G401 (cell line): ENCODE measurements around the gene CLUH. TPM values are rescaled to one million over a fixed set of nuclear protein-coding genes. Genes with fewer than 3 reads are reported as not detected.
"Not testable (repeated sequence)": the region's sequence is repeated elsewhere in the genome, so short reads cannot be mapped to it uniquely, and the experiment has no call there.

Experiments used
- DNase-seq: peaks from one replicate; pipeline ENCODE4 v3.0.0-alpha.2; 2015; ENCODE audit warnings: low spot score
- in situ Hi-C: cut with HindIII; loops from 2 replicates; pipeline ENCODE4 v1.10.0; 2016; ENCODE audit warnings: low sequenced_read_pairs, mixed read lengths
- total RNA-seq: library from RNA; depleted of rRNA; stranded (reverse); fragments of >200 nt; shearing (Covaris generic); gene quantifications from 2 replicates; pipeline ENCODE4 v1.2.3, GENCODE V29; 2014

Gene CLUH
- total RNA-seq, 1 experiment from 2014 or later: 58.1 TPM

DNA sequence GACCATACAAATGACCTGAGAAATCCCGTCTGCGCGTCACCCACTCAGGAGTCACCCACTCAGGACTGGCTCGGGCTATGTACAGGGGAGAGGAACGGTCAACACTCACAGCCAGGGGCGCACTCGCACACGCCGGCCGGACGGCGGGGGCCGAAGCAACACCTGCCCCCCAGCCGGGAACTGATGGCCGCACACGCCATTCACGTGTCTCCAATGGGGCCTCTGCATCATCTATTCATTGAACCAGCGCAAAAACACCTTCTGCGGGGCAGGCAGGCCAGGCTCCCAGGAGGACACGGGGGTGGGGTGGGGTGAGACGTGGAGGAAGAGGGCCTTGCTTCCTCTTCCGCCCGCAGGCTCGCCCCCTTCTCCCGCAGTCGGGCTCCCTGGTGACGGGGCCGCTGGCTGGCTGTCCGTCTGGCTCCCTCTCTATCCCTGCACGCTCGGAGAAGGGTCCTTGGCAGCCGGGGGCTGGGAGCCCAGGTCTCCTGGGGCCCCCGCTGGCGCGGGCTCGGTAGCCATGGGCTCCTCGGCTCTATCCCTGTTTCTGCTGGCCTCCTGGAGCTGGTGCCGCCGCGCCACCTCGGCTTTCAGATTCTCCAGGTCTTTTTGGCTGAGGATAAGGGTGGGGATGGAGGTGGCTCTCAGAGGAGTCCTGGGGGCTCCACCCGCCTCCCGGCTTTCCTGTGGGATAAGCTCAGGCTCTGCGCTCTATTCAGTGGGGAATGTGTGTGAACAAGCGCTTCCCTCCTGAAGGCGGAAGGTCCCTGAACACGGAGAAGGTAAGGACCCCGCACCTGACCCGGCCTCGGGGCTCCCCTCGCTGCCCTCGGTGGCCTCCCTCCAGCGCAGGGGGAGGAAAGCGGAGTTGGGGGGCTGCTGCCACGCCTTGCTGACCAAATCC is 21.1 kb downstream of the CLUH start:
- no peak for DNase-seq
- in situ Hi-C loops: no loop called here

GRCh38 chr17:2689411-2690164 is 22.0 kb downstream of the CLUH start:
- no peak for DNase-seq
- in situ Hi-C loops: no loop called here

- DNase-seq: peak; percentile 58
- in situ Hi-C loops: no loop called here
These were observed 22.9 kb downstream of the CLUH start for GRCh38 chr17:2688351-2689342.

DNA sequence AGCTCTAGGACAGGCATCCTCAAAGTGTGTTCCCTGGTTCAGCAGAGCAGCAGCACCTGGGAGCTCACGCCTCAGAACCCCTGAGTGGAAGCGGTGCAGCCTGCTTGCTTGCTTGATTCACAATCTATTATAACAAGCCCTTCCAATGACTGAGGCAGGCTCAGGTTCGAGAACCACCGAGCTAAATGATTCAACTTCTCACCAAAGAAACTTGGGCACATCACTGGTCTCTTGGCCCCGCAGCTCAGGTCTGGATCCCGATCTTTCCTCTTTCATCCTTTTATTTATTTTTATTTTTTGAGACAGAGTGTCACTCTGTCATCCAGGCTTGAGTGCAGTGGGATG is 24.5 kb downstream of the CLUH start:
- in situ Hi-C loops: no loop called here

GRCh38 chr17:2685696-2686095 is 25.9 kb downstream of the CLUH start:
- no peak for DNase-seq
- in situ Hi-C loops: no loop called here

More for the DNA sequence above, 24.5 kb downstream of the CLUH start:
- DNase-seq: no peak

DNA sequence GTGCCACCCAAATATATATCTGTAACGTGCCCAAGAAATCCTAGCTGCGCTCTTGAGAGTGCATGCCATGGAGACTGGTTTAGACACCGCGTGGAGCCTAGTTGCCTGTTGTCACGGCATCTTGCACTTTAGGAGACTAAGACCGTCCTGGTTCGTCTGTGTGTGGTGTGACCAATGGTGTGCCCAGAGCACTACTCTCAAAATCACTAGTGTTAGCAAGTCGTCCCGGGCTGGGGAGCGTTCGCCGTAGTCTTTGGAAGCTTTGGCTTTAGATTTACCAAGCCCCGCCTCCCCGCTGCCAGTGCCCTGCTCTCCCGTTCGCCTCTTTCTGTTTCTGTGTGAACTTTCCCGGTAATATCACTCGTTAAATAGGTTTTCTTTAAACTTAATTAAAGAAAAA is 27.0 kb downstream of the CLUH start:
- no peak for DNase-seq
- in situ Hi-C loops: no loop called here

GRCh38 chr17:2683912-2684311 is 27.7 kb downstream of the CLUH start:
- no peak for DNase-seq
- in situ Hi-C loops: no loop called here

DNA sequence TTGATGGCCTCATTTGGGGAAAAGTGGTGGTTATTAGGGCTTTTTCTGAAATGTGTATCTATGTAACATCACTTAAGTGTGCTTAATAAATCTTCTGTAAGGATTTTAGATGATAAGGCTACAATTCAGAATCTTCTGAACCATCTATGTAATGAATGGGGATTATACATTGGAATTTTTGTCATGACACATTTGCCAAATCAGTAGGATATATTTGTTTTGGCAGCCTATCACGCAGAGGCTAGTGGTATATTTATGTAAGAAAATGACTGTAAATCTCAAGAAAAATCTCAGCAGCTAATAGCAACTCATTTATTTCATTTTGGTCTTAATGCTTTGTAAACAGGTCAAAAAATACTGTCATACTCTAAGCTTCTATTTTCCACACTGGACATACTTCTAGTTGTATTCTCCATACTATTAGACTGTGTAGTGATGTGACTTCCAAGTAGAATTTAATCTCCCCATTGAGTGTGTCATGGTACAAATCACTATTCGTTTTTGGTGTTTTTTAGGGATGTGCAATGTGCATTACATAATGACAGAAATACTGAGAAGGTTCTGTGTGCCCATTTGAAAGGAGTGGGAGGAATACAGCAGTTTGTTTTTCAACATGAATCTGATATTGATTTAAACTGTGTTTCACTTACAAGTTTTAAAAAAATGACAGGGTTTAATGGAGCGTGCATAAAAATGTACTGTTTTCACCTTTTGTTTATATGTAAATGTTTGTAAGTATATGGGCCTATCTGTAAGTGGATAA is 29.2 kb downstream of the CLUH start:
- in situ Hi-C loops: no loop called here
- no peak for DNase-seq

- in situ Hi-C loops: no loop called here
- no peak for DNase-seq
These were observed 29.9 kb downstream of the CLUH start for GRCh38 chr17:2681650-2682049.

DNA sequence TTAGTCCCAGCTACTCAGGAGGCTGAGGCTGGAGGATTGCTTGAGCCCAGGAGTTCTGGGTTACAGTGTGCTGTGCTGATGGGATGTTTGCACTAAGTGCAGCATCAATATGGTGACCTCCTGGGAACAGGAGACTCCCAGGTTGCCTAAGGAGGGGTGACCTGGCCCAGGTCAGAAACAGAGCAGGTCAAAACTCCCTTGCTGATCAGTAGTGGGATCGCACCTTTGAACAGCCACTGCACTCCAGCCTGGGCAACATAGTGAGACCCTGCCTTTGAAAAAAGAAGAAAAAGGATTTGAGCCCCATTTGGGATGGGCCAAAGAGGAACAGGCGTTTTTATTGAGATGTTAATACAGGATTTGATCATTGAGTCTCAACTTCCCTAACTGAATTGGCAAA is 30.6 kb downstream of the CLUH start:
- in situ Hi-C loops: no loop called here
- DNase-seq: no peak

DNA sequence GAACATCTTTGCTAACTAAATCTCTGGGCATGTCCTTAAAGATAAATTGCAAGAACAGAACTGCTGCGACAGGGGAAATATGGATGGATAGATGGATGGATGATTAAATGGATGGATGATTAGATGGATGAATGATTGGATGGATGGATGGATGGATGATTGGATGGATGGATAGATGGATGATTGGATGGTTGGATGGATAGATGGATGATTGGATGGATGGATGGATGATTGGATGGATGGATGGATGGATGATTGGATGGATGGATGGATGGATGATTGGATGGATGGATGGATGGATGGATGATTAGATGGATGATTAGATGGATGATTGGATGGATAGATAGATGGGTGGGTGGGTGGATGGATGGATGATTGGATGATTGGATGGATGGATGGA is 32.3 kb downstream of the CLUH start:
- DNase-seq, in situ Hi-C loops: not testable (repeated sequence)

DNA sequence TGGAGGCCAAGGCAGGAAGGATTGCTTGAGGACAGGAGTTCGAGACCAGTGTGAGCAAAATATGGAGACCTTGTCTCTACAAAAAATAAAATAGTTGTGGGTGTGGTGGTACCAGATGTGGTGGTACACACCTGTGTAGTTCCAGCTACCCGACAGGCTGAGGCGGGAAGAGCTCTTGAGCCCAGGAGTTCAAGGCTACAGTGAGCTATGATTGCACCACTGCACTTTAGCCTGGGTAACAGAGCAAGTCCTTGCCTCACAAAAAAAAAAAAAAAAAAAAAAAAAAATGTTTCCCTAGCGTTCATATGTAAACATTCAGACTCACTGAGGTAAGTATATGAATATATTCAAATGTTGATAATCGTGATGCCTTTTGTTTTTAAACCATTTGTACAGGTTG is 39.5 kb downstream of the CLUH start:
- no peak for DNase-seq
- in situ Hi-C loops: no loop called here

DNA sequence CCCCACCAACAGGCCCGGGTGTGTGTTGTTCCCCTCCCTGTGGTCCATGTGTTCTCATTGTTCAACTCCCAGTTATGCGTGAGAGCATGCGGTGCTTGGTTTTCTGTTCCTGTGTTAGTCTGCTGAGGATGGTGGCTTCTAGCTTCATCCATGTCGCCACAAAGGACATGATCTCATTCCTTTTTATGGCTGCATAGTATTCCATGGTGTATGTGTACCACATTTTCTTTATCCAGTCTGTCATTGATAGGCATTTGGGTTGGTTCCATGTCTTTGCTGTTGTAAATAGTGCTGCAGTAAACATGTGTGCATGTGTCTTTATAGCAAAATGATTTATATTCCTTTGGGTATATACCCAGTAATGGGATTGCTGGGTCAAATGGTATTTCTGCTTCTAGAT is 51.2 kb downstream of the CLUH start:
- DNase-seq, in situ Hi-C loops: not testable (repeated sequence)

DNA sequence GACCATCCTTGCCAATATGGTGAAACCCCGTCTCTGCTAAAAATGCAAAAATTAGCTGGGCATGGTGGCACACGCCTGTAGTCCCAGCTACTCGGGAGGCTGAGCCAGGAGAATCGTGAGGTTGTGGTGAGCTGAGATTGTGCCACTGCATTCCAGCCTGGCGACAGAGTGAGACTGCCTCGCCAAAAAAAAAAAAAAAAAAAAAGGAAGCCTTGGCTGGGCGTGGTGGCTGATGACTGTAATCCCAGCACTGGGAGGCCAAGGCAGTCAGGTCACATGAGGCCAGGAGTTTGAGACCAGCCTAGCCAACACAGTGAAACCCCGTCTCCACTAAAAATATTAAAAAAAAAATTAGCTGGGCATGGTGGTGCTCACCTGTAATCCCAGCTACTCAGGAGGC is 52.2 kb downstream of the CLUH start:
- in situ Hi-C loops, DNase-seq: not testable (repeated sequence)

- in situ Hi-C loops: no loop called here
- no peak for DNase-seq
These were observed 55.3 kb downstream of the CLUH start for GRCh38 chr17:2656283-2656682.

GRCh38 chr17:2655546-2655945 is 56.0 kb downstream of the CLUH start:
- in situ Hi-C loops: no loop called here
- no peak for DNase-seq

DNA sequence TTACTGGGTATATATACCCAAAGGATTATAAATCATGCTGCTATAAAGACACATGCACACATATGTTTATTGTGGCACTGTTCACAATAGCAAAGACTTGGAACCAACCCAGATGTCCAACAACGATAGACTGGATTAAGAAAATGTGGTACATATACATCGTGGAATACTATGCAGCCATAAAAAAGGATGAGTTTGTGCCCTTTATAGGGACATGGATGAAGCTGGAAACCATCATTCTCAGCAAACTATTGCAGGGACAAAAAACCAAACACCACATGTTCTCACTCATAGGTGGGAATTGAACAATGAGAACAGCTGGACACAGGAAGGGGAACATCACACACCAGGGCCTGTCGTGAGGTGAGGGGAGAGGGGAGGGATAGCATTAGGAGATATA is 58.7 kb downstream of the CLUH start:
- in situ Hi-C loops, DNase-seq: not testable (repeated sequence)

GRCh38 chr17:2649191-2649590 is 62.4 kb downstream of the CLUH start:
- in situ Hi-C loops: no loop called here

GRCh38 chr17:2647957-2648356 is 63.6 kb downstream of the CLUH start:
- DNase-seq: no peak
- in situ Hi-C loops: no loop called here

More at GRCh38 chr17:2649191-2649590, 62.4 kb downstream of the CLUH start:
- DNase-seq: no peak
